HG03571 (cell line): ENCODE results near the gene CLCA2.

Source experiments
- ATAC-seq: cut with Tn5 transposase; IDR thresholded peaks from one replicate; pipeline ENCODE4 v1.9.1; 2021; ENCODE audit not compliant: unreplicated experiment

Gene CLCA2, protein sequence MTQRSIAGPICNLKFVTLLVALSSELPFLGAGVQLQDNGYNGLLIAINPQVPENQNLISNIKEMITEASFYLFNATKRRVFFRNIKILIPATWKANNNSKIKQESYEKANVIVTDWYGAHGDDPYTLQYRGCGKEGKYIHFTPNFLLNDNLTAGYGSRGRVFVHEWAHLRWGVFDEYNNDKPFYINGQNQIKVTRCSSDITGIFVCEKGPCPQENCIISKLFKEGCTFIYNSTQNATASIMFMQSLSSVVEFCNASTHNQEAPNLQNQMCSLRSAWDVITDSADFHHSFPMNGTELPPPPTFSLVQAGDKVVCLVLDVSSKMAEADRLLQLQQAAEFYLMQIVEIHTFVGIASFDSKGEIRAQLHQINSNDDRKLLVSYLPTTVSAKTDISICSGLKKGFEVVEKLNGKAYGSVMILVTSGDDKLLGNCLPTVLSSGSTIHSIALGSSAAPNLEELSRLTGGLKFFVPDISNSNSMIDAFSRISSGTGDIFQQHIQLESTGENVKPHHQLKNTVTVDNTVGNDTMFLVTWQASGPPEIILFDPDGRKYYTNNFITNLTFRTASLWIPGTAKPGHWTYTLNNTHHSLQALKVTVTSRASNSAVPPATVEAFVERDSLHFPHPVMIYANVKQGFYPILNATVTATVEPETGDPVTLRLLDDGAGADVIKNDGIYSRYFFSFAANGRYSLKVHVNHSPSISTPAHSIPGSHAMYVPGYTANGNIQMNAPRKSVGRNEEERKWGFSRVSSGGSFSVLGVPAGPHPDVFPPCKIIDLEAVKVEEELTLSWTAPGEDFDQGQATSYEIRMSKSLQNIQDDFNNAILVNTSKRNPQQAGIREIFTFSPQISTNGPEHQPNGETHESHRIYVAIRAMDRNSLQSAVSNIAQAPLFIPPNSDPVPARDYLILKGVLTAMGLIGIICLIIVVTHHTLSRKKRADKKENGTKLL

DNA sequence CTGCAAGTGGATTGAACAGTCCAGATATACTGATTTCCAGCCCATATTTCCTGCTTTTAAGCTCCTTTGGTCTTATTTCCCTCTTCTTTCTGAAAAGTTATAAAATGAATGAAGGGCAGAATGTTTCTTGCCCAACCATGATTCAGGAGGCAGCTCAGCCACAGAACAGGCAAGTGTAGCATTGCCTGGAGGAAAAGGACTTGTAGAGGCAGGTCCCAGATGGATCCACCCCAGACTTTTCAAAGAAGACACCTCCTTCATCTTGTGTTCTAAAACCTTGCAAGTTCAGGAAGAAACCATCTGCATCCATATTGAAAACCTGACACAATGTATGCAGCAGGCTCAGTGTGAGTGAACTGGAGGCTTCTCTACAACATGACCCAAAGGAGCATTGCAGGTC is at the start of gene CLCA2:
TSS of gene CLCA2 (plus strand) at position 299 of the 400 bp plus-strand sequence. CDS start at position 376, 77 bp downstream.
- ATAC-seq, result no peak

DNA sequence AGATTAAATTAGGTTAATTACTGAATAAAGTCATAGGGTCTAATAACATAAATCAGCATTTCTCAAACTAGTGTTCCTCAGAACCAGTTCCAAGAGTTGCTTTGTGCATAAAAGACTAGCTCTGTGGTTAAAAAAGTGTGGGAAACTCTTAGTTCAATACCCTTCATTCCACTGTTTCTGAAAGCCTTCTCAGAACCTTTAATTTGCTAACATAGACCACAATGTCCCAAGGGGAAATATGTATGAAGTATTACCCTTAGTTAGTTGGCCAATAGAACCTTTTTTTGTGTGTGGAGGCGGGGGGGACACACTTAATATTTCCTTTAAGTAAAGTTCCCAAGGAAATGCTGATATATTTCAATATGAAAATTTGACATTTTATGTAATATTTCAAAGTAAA is 48.3 kb upstream of the CLCA2 start:
- ATAC-seq, result no peak

DNA sequence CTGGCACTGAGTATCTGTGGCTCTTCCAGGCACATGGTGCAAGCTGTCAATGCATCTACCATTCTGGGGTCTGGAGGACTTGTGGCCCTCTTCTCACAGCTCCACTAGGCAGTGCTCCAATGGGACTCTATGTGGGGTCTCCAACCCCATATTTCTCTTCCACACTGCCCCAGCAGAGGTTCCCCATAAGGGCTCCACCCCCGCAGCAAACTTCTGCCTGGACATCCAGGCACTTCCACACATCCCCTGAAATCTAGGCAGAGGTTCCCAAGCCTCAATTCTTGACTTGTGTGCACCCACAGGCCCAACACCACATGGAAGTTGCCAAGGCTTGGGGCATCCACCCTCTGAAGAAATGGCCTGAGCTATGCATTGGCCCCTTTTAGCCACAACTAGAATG is 46.6 kb upstream of the CLCA2 start:
- no peak for ATAC-seq

DNA sequence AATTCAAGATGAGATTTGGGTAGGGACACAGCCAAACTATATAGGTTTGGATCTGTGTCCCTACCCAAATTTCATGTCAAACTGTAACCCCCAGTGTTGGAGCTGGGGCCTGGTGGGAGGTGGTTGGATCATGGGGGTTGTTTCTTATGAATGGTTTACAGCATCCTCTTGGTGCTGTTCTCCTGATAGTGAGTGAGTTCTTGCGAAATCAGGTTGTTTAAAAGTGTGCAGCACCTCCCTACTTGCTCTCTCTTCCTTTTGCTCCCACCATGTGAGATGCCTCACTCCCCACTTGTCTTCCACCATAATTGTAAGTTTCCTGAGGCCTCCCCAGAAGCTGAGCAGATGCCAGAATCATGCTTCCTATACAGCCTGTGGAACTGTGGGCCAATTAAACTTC is 45.2 kb upstream of the CLCA2 start:
- ATAC-seq, result no peak

DNA sequence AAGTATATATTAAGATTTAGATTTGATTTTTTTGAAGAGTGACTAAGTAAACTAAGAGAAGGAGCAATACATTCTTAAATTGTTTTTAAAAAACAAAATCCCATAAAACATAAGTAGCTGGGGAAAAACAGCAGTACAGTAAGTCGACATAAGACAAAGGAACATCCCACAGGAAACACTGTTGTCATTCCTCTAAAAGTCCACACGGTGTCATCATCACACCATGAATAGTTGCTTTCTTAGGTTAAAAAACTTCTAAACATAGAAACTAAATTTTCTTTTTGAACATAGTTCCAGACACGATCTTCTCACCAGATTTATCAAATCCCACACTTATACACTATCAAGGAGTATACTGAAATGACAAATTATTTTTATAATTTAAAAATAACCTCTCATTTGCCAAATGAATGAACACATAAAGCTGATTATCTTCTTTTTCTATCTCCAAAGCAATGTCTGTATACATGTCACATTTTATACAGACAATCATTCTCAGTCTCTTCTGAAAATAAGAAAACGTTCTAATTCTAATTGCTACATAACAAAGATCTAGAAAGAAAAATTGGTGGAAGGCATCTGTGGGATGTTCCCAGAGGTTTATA is 43.6 kb upstream of the CLCA2 start:
- ATAC-seq, result peak; percentile 64

DNA sequence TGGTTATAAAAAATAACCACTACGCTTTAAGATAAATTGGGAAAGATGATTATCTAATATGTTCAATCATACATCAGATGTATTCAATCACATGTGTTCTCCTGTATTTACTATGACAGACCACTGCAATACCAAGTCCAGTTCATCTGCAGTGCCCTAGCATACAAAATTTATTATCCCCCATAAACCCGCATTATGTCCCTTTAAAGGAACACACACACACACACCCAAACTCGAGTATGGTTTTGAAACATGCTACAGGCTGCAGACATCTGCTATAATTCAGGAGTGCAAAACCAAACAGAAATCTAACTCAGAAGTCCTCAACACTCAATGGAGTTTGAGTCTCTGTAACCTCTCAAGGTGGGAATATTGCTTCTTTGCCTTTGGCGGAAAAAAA is 42.7 kb upstream of the CLCA2 start:
- no peak for ATAC-seq

DNA sequence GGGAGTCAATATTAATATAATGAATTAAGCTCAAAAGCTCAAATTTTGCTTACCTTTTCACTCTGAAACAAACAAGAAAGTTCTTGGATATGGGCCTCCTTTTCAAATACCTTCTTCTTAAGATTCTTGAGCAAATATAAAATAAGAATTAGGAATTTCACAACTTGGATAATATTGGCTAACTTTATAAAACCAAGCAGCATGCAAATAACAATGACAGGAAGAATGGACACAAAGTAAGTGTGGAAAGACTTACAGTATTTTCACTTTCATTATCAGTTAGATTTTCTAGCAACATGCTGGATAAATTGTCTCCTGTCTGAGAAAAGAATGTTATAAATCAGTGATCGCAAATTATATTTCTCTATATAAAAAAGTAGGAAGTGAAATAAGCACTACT is 41.1 kb upstream of the CLCA2 start:
- peak; percentile 56 for ATAC-seq

DNA sequence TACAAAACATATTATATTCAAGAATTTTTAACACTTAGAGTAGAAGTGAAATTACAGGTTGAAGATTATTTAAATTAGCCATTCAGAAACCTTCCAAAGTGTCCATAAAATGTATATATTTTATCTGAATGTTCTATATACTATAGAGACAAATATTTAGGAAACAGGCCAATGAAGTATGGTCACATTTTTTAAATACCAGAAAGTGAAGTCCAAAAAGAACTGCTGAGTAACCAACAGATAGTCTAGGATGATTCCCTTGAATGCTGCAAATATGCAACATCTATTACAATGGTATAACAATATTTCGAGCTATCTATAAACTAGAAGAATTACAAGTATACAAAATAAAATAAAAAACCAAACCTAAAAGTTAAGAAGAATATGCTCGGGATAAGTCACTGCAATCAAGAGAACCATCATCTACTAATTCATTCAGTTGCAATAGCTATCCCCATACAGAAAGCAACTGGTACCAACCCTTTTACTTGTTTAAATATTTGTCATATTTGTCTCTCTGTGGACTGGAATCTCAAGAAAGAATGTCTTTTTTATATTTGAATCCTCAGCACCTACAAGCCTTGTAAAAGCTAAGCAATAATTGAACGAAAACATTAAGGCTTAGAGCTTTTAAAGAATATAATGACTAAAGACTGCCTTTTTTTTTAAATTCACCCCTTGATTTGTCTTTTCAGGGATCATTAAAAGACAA is 35.9 kb upstream of the CLCA2 start:
- ATAC-seq, result no peak

DNA sequence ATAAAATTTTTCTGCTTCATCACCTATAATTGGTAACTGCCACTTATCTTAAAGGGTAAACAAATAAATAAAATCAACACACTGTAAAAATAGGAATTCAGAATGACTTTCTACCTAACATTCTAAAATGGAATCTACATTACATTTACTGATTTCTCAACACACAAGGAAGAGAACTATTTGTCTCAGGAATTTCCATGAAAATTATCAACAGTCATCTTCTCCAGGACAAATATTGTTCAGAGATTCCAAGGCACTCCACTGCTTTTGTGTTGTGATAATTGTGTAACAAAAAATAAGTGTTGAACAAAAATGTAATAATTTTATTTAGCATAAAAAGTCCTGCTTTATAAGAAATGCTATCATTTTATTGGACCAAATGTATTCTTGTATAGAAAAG is 35.2 kb upstream of the CLCA2 start:
- ATAC-seq, result no peak

DNA sequence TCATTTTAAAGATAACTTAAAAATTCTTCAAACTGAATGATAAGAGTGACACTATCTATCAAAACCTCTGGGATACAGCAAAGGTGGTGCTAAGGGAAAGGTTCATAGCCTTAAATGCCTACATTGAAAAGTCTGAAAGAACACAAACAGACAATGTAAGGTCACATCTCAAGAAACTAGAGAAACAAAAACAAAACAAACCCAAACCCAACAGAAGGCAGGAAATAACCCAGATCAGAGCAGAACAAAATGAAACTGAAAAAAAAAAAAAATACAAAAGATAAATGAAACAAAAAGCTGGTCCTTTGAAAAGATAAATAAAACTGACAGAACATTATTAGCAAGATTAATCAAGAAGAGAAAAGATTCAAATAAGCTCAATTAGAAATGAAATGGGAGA is 34.7 kb upstream of the CLCA2 start:
- ATAC-seq, result peak; percentile 85

DNA sequence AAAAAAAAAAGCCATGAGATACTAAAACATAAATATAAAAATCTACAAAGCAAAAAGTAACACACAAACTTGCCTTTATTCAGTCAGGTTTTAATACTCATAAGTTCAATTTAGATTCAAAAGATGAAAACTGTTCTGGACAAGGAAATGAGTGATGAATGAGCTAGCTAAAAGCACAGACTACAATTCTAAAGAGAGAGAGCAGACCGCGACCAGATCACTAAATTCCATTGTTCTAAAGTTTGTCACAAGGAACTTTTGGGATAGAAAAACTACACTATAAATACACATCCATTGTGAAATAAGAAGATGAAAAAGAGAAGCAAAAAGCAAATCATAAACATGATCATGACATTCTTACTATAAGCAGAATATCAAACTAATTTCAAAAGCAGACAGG is 29.6 kb upstream of the CLCA2 start:
- no peak for ATAC-seq

DNA sequence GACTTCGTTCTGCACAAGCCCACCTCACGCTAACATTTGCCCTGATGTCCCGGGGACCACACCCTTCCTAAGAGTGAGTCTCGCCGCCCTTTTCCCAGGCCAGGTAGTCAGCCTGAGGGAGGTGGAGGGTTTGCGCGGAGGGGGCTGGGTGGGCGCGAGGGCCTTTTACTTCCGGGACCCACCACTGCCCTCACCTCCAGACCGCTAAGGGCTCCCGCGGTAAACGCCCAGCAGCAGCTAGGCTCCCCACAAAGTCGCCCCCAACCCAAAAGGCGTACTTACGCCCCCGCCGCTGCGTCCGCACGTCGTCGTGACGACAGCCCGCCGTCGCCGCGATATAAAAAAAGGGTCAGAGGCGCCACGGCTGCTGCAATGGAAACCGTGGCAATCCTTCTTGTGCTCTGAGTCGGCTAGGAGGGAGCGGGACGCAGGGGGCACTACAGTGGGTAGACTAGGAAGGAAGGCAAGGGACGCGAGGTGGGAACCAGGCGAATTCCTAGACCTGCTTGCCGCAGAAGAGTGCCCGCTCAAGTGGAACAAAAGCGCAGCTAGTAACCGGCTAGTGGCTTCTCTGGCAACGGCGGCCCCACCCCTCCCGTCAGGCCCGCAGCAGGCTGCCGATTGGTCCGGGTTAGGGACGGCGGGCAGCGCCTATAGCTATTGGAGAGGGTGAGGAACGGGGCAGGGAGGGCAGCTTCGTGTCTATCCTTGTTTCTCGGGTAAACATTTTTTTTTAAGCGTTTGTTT is 28.0 kb upstream of the CLCA2 start, which contains the start of gene ODF2L:
TSS of gene ODF2L (minus strand) at position 573 of the 747 bp plus-strand sequence. CDS start 9,296 bp downstream, outside the sequence.
- peak; percentile 100 for ATAC-seq

DNA sequence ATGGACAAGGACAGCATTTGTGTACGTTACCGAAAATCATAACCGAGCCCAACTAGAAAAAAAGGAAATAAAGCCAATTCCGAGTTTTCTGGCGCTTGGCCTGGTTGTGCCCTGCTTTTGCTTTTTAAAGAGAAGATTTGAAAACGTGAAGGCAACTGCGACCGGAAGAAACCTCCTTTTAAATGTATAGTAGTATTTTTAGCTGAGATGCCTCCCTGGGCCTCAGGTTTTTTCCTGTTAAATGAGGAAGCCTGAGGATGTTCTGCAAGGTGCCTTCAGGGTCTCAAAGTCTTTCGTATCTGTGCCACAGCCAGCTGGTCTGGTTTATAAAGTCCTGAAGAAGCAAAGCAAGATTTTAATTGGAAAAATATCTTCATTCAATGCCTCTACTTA is 27.5 kb upstream of the CLCA2 start:
- ATAC-seq, result peak; percentile 16

DNA sequence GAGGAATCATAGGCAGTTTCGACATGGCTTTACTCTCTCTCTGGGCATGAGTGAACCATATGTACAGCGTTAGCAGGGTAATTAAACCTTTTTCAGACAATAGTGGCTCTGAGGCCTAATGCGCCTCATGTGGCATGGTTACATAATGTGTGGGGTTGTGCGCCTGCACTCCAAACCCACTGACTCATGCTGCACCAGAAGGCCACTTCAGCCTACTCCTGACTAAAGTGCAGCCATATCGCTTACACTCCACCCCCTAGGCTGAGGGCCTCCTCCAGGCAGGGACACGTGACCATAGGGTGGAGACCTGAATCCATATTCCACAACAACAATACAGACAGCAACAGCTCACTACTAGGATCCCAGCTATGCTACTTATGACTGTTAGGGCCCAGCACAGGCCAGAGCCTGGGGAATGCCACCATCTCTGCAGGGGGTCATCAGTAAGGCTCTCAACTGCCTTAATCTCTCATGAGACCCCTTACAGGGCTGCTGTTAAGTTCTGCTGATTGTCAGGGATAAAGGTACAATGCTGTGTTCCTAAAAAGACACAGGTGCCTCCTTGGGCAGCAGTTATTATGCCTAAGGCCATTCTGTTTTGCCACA is 14.5 kb upstream of the CLCA2 start:
- no peak for ATAC-seq

DNA sequence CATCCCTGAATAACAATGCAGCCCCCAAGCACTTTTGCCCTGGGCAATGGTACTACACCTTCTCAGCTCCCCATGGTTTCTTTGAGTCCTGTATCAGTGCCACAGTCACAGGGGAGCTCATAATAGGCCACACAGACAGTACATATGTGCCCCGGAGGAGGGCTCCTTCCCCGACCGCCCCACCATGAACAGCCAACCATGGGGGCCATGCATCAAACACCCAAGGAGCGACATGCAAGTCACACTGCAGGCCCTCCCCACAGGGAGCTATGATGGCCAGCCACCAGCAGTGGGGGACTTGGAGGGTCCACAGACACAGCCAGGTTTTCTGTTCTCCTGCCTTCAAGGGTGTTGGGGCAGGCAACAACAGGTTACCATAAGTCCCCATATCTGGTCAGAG is 13.1 kb upstream of the CLCA2 start:
- ATAC-seq, result no peak

DNA sequence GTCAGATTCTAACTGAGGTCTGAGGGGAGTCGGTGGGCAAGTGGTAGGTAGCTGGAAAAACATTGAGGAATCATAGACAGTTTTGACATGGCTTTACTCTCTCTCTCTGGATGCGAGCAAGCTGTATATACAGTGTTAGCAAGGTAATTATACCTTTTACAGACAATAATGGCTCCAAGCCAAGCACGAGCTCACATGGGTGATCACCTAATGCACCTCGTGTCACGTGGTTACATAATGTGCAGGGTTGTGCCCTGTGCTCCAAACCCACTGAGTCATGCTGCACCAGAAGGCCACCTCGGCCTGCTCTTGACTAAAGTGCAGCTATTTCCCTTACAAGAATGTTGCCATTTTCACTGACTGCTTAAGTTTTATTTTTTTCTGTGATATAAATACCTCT is 7.6 kb upstream of the CLCA2 start:
- no peak for ATAC-seq

DNA sequence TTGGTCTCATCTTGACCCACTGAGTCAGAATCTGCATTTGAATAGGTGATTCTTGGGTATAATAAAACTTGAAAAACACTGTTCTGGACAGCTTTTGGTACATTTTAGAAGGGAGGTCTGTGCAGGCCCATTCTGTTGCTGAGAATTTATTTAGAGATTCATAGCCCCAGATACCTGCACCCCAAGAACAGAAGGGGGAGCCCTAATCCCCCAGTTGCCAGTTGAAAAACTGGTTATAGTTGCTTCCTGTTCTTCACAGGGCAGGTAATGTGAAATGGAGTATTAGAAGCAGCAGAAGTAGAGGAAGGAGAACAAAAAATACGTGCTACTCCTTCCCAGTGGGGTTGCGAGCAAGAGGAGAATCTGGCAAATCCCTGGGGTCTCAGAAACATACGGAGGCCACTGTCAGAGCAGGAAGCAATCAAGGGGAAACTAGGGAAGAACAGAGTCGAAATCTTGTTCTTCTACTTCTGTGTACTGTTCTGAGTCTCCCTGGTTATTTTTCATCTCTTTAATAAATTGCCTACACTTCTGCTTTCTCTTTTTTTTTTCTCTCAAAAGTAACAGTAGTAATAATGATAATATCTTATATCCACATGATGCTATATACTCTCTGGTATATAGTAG is 4.6 kb upstream of the CLCA2 start:
- peak; percentile 66 for ATAC-seq

DNA sequence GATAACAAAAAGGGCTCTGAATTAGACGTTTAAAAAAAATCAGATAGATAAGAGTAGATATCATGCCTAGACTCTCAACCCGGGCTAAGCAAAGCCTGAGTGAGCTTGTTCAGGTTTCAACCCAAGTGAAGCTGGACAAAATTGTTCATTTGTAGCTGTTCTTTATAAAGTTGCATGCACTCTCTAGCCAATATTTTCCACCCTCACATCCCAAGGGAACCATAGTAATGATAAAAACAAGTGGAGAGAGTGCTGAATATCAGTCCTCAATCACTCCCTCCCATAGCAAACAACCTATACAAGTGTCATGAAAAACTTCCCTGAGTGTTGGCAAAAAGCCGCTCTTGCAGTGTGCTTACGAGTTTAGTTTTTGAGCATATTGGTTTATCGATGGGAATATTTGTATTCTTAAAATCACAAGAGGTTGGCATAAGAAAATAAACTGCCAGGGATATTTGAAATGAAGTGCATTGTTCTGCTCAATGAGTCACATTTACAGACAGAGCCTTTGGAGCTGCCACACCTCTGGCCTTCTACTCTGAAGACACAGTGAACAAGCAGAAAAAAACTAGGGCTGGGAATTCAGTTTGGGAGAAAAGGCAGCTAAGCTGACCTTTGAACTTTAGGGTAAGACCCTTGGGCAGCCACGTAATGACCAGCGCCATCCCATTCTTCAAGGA is 2.2 kb upstream of the CLCA2 start:
- ATAC-seq, result no peak

DNA sequence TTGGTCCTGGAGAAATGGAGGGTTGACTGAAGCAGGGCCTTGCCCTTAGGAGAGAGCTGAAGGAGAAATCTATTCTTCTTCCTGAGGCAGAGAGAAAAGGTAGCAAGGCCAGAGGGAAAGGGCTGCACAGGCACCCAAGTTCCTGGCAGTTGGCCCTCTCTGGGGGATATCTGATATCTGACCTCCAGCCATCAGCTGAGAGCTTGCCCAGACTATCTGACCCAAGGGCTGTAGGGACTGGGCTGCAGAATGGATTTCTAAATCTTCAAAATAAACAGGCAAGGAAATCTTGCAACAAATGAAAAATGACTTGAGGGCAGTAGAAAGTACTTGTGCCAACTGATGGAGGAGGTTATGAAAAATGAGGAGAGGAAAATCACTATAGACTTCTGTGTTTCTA is 498 bp upstream of the CLCA2 start:
- ATAC-seq, result no peak
